GF-D8 (cell line): ENCODE measurements around the gene HHIP.

Experiments used
- DNase-seq: peaks from one replicate; lab custom pipeline; 2025; lab: John Stamatoyannopoulos, UW

Gene HHIP

DNA sequence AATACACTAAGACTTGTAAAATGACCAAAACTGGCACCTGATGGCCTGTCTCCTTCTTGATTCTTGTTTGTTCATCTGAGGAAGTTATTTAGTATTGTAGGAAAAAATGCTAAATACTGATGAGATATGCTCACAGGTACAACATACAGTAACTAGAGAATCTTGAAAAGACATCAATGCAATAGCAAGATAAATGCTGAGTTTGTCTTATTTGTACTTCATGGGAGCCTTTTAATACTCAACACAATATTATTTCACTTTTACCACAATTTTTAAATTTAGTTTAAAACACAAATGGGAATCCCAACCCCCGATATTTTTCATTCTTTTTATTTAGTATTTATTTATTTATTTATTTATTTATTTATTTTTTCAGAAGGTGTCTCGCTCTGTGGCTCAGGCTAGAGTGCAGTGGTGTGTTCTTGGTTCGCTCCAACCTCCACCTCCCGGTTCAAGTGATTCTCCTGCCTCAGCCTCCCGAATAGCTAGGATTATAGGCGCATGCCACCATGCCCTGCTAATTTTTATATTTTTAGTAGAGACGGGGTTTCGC is 12.1 kb downstream of the HHIP start:
- no peak for DNase-seq

DNA sequence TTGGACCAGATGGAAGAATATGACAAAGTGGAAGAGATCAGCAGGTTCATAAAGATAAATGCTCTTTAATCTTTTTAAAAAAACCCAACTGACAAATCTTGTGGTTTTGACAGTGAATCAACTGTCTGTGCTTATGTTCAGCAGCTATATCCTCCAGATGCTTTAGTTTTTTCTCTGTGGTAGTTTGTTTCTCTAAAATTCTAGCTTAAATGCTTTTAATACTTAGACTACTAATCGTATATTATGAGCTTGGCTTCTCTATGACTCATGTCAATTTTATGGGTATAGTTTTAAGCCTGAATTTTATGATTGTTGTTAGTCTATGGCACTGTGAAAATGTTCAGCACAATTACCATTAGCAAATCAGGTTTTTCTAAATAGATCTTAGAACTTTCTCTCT is 12.9 kb downstream of the HHIP start:
- no peak for DNase-seq

DNA sequence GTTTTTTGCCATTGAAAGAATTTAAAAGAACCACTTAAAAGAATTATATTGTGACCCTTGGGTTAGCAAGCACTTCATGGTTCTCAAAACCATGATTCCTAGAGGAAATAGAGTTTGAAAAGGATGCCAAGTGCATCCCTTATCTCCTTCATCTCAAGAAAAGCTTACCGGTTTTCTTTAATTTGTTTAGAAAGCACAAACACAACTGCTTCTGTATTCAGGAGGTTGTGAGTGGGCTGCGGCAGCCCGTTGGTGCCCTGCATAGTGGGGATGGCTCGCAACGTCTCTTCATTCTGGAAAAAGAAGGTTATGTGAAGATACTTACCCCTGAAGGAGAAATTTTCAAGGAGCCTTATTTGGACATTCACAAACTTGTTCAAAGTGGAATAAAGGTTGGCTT is 13.5 kb downstream of the HHIP start:
- DNase-seq, result no peak

DNA sequence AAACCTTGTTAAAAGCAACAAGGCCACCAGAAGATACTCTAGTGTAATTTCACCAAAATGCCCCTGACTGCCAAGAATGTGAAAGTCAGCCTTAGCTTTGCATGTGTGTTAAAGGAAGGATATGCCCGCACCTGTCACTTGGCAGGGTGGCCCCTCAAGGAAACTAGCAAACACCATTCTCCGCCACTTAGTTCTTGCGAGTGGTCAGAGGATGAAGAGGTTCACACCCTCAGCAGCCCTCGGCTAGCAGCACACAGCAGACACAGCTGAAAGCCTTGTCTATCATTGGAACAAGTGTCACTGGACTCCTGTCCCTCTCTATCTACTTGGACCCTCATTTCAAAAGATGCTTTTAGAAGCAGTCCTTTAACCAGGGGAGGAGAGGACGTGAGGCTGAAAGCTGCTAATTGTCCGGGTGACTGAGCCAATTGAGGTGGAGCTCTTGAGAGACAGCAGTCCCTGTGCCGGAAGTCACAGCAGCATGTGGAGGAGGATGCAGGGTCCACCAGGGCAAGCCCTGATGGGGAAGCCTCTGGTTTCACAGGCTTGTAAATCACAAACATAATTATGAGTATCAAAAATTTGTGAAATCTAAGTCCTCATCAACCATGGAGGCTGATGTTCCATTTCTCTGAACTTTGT is 18.0 kb downstream of the HHIP start:
- no peak for DNase-seq

DNA sequence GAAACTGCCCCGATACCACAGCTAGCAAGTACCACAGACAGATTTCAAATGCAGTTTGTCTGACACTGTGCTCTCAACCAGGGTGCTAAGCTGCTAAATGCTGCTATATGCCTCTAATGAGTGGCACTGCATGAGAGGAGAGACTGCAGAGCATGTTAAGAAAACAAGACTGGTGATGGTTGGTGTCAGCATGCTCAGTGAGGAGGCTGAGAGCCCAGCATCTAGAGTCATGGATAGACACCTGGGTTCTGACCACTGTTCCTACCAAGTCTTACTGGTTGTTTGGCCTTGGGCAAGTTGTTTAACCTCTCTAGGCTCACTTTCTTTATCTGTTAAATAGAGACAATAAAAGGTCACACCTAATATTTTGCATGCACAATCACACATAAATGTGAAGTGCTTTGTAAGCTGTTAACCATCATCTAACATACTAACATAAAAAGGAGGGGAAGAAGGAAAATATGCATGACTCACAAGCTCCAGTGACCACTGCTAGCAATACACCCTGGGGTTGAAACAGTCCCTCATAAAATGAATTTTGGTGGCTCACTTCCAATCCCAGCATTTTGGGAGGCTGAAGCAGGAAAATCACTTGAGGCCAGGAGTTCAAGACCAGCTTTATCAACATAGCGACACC is 20.7 kb downstream of the HHIP start:
- no peak for DNase-seq

DNA sequence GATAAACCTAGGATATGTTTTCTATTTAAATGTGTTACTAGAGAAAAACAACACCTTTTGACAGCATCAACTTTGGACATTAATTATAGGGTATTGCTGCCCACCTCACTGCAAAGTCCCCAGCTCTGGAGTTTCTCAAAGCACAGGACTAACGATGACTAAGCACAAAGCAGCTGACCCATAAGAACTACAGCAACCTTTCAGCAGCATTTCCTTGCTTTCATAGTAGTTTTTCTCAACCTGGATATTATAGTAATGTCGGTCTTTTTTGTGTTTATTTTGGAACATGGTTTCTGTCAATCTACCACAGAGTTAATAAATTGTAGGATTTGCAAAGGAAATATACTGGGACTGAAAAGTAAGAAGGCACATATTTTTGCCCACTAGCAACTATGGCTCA is 21.5 kb downstream of the HHIP start:
- no peak for DNase-seq

DNA sequence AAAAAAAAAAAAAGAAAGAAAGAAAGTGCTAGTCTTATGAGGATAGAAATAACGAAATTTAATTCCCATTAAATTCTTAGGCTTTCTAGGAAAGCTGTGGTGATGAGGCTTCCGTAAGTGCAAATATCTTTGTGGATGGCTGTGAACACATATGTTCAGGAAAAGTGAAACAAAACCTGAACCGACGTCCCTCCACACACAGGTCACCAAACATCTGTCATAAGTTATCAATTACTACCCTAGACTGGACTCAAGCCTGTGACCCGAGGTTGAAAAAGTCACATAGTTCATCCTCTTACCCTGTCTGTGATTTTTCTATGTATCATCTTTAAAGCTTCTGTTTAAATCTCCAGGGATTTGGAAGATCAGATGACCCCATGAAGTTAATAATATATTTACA is 24.8 kb downstream of the HHIP start:
- no peak for DNase-seq

DNA sequence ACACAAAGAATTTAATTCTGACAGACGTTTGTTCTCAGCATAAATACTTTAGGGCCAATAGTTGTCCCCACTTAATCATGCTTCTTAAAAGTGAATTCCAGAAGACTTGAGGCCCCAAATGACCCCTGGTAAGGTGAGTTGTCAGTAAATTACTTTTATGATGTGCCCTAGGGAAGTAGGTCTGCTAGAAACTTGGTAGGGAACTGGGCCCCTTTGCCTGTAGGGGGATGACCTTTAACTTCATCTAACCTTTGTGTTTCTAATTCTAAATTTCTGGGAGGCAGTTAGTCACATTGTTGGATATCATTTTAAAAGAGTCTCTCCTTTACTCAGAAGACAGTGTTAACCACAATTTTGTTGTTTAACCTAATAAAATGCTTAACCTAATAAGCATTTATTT is 28.8 kb downstream of the HHIP start:
- no peak for DNase-seq

DNA sequence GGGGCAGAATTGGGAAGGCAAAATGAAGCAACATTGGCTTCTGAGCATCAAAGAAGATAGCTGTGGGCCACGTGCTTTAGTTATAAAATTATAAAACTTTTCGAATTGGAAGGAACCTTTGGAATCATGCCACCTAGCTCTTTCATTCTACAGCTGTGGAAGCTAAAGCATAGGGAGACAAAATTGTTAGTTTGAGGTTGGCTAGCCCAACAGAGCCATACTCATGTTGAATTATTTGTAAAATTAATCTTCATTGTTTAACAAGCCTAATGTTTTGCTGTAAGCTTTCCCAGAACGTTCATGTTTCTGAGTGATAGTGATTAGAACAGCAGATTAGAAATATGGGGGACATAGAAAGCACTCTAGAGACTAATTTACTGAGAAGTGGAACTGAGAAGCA is 35.9 kb downstream of the HHIP start:
- DNase-seq, result no peak

DNA sequence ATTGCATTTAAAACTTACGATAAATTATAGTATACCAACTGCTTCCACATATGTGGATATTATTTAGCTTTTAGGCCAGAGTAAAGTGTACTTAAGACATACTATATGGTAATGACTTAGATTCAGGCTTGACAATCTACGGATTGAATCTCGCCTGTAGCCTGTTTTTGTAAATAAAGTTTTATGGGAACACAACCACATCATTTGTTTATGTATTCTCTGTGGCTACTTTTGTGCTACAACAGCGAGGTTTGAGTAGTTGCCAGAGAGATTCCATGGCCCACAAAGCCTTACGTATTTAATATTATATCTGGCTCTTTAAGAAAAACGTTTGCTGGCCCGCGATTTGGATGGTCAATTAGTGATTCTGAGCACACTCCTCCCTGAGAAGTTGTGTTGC is 37.6 kb downstream of the HHIP start:
- no peak for DNase-seq

DNA sequence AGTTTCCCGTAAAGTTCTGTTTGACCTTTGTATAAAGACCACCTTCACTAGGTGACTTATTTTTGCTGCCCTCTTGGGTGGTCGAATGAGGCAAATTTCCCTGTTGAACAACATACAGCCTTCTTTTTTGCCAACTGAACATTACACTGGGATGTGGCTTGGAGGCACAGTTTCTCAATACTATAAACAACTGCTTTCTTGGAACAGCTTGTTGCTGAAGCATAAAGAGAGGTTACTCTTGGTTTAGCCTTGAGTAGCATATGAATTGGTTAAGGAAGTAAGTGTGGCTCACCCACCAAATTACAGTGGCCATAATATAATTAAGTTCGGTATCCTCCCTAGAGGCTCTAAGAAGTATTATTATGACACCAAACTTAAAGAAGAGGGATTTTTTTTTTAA is 40.0 kb downstream of the HHIP start:
- no peak for DNase-seq

DNA sequence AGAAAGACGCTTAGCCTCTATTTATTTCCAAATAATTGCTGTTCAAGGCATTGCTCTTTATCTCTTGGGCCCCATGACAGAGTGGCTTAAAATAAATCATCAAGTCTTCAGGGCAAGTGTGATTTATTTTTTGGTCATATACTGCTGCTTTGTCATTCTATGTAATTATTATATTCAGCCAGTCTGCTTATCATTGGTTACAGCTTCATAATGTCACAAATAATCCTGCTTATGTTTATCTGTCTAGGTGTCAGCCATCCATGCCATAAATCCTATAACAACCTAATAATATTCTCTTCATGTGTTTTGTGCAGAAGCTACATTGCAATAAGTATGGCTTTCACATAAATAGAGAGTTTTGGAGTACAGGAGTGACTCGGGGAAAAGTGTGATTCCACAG is 41.0 kb downstream of the HHIP start:
- no peak for DNase-seq

DNA sequence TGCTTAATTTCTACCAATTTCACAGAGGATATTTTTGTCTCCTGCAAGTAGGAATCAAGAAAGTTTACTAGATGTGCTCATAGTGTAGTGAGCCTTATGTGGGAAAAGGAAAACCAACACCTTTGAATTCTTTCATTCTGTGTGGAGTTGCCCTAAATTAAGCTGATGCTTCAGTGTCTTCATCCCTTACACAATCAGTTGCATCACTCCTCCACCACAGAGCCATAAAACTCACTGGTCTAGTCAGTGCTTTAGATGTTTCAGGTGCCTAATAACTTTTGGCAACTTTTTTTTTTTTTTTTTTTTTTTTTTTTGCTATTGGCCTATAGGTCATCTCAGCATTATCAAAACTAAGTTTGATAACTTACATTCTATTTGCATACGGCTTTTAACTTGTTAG is 41.5 kb downstream of the HHIP start:
- DNase-seq, result no peak

DNA sequence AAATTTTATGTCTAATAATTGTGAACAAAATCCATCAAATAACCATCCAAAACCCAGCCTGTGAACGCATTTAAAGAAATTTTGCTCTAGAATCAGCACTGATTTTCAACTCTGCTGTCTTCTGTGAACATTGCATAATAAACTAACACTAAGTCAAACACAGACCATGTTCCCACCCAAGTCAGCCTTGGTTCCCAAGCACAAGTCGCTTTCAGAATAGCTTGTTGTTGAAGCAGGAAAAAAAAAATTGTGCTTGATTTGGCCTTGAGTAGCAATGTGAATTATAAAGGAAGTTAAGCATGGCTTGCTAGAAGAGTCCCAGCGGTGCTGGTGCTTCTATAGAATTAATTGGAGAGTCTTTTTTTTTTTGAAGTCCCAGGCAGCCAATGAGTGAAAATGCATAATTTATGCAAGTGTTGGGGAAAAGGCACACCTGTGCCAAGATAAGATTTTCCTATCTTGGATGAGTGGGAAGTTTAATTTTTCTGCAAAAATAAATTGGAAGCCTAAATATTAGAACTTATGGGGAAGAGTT is 42.1 kb downstream of the HHIP start:
- DNase-seq, result no peak

DNA sequence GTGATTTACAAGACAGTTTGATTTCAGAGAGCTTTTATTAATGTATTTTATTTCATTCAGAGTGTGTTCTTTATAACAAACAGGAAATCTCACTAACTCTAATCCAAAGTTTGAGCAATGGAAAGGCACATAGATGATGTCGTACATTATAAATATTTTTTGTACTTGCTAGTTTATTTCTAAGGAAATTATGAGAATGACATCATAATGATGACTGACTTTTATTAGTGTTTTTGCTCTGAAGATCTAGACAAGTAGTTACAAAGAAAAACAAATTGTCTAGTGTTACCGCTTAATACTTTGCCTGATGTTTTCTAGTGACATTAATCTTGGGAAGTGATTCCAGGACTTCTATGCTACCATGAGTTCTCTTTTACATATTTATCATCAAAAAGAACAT is 43.2 kb downstream of the HHIP start:
- DNase-seq, result no peak

DNA sequence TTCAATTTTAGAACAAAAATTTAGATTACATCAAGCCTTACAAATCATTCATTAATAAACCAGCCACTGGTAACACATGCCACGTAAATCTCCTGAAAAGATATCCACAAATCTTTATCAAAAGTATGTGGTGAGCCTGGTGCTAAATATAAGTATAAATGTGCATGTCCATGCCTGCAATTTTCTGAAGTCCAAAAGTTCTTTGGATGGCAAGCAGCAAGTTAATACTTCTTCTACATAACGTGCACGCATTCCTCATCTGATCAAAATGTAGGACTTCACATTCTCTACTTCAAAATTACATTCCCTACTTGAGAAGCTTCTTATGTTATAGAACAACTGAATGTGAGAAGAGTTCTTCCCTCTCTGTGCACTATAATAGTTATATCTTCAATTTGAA is 49.8 kb downstream of the HHIP start:
- no peak for DNase-seq

DNA sequence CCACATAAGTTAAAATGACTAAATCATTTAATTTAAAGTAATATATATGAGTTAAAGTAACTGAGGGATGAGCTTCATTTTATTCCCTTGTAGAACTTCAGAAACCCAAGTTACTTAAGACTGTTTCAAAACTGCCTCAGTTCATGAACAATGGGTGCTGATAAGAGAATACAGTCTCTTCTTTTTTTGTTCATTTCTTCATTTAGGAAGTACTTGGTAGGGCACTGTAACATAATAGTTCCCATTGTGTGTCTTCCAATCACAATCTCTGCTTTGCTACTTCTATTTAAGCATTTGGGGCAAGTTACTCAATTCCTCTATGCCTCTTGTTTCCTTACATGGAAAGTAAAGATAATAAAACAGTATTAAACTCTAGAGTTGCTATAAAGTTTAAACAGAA is 50.4 kb downstream of the HHIP start:
- no peak for DNase-seq

DNA sequence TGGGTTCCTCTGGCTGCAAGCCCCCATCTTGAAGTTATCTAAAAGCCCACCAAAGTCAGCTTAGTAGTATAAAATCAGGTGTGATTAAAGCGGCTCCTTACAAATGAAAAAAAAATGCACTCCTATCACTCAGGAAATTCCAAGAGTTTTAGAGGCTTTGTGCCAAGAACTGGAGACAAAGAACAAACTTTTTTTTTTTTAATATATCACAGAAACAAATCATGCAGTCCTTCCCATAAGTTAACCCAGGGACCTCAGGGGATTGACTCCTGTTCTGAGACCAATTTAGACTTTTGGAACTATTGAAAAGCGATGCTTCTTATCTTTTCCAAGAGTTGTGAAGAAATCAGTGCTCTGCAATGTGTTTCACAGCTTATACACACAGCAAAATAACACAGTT is 53.6 kb downstream of the HHIP start:
- no peak for DNase-seq

DNA sequence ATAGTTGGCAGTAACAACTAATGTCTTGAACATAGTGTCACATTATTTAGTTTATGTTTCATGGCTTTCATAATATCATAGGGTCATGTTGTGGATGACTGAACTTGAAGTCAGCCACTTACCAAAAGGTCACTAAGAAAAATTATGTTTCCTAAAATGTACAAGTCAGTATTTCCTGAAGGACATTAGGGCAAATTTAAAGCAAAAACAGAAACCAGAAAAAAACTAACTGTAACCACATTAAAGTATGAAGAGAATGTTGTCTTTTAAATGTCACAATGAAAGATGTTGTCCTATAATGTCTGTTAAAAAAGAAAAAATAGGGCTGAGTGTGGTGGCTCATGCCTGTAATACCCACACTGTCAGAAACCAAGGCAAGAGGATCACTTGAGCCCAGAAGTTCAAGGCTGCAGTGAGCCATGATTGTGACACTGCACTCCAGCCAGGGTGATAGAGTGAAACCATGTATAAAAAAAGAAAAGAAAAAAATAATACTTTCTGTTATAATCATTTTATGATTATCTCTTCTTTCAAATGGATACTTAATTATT is 55.8 kb downstream of the HHIP start:
- DNase-seq, result no peak

DNA sequence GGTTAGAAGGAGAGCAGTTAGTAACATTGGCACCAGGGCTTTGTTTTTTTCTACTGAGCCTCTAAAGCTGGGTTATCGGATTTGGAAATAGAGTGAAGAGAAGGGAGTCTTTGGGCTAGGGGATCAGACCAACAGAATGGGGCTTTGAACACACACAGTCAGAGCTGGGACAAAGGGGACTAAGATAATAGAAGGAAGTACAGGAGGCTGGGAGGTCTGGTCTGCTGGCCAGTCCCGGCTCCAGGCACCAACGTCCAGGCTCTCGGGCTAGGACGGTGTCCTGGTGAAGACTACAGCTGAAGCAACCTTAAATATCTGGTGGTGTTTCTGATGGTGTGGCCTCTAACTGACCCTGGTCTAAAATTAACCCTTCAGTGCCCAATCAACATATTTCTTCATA is 57.5 kb downstream of the HHIP start:
- no peak for DNase-seq

DNA sequence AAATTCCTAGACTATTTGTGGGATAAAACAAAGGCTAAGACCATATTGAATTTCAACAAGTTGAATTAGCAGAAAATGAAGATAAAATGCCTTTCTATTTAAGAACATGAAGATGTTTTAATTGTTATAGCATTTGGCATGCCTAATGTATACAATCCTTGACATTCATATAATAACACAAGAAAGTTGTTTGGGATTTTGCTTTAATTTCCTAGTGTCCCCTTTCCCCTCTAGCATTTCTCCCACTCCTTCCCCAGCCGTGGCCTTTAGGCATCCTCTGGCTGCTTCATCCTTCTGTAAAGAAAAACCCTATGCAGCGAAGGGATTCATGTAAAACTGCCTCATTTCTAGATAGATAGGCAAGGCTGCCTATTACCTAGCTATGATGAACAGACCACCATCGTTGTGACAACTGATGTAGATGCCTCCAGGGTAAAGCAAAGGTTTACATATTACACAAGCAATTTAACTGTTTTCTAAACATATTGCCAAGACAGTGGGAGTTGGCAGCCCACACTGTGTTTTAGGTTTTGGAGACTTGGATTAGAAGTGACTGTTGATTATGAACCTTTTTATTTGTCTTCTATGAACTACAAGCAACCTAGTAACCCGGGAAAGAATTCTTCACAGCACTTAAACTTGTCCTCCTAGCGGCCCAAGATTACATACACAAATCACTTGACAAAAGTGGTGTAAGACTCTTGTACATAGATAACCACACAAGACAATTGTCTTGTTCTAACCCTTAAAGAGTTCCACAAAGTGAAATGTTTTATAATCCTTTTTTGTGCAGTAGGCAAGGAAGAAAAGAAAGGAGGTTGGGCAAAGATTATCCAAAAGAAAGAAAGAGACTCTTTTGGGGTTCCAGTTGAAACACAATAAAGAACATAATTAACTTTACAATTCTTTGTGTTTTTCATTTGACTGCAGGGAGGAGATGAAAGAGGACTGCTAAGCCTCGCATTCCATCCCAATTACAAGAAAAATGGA is 59.9 kb downstream of the HHIP start:
- no peak for DNase-seq

DNA sequence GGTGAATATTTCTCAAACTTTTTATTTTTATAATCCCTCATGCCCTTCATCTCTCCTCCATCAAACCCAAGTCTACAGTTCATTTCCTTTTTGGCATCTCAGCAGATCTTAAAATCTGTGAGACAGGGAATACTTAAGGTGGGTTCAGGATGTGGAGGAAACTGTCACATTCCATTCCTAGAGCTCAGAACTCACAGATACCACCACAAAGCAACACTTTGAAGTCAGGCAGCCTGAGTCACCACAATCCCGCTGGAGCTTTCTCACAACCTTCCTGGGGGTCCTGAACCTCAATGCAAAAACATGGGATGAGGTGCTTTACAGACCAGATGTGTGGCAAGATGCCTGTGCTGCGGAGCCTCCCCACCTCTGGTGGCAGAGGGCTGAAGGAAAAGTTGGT is 63.2 kb downstream of the HHIP start:
- DNase-seq, result no peak
